Measurements from ENCODE around the gene LYPD1.

The LYPD1 gene

GRCh38 chr2:132668189-132668823, 1.7 kb downstream of the LYPD1 start:
- DNase-seq (ENCODE audit: low read depth), result no peak

GRCh38 chr2:132667706-132668105, 2.3 kb downstream of the LYPD1 start:
- no peak for DNase-seq (ENCODE audit: low read depth)

GRCh38 chr2:132665401-132666140, 4.4 kb downstream of the LYPD1 start:
- DNase-seq (ENCODE audit: low read depth), result no peak

- DNase-seq (ENCODE audit: low read depth), result no peak
Measured at GRCh38 chr2:132664096-132664495, 5.9 kb downstream of the LYPD1 start.

- DNase-seq (ENCODE audit: low read depth), result no peak
Measured at GRCh38 chr2:132662732-132663131, 7.3 kb downstream of the LYPD1 start.

- no peak for DNase-seq (ENCODE audit: low read depth)
Measured at GRCh38 chr2:132659331-132659730, 10.7 kb downstream of the LYPD1 start.

- no peak for DNase-seq (ENCODE audit: low read depth)
Measured at GRCh38 chr2:132656266-132656975, 13.6 kb downstream of the LYPD1 start.

GRCh38 chr2:132654968-132655367, 15.0 kb downstream of the LYPD1 start:
- DNase-seq (ENCODE audit: low read depth), result no peak

GRCh38 chr2:132654335-132654734, 15.7 kb downstream of the LYPD1 start:
- no peak for DNase-seq (ENCODE audit: low read depth)

GRCh38 chr2:132652474-132652873, 17.5 kb downstream of the LYPD1 start:
- no peak for DNase-seq (ENCODE audit: low read depth)

- DNase-seq (ENCODE audit: low read depth), result no peak
Measured at GRCh38 chr2:132651115-132652045, 18.6 kb downstream of the LYPD1 start.

- DNase-seq (ENCODE audit: low read depth), result no peak
Measured at GRCh38 chr2:132646540-132647108, 23.4 kb downstream of the LYPD1 start.

GRCh38 chr2:132645722-132646539, 24.1 kb downstream of the LYPD1 start:
- no peak for DNase-seq (ENCODE audit: low read depth)

GRCh38 chr2:132645176-132645575, 24.8 kb downstream of the LYPD1 start:
- DNase-seq (ENCODE audit: low read depth), result no peak

GRCh38 chr2:132642415-132642814, 27.6 kb downstream of the LYPD1 start:
- DNase-seq (ENCODE audit: low read depth), result no peak

- no peak for DNase-seq (ENCODE audit: low read depth)
Measured at GRCh38 chr2:132641819-132642218, 28.2 kb downstream of the LYPD1 start.

GRCh38 chr2:132640116-132640515, 29.9 kb downstream of the LYPD1 start:
- DNase-seq (ENCODE audit: low read depth), result no peak

- DNase-seq (ENCODE audit: low read depth), result no peak
Measured at GRCh38 chr2:132638313-132639040, 31.5 kb downstream of the LYPD1 start.

- no peak for DNase-seq (ENCODE audit: low read depth)
Measured at GRCh38 chr2:132636346-132636745, 33.7 kb downstream of the LYPD1 start.

- no peak for DNase-seq (ENCODE audit: low read depth)
Measured at GRCh38 chr2:132633635-132634034, 36.4 kb downstream of the LYPD1 start.

All from stimulated activated CD8-positive, alpha-beta memory T cell treated with anti-CD3 and anti-CD28 coated beads, Interleukin-12 subunit alpha, Interleukin-12 subunit beta, amount 100 ng/mL, for 1 hour (primary cell).